GM13976 (cell line): ENCODE measurements around the gene EIF4G3.

Source experiments
- DNase-seq: peaks from one replicate; pipeline ENCODE4 v3.0.0; 2012; ENCODE audit warnings: low spot score
- in situ Hi-C: fragments of 300-500 bp; cut with MboI; formaldehyde crosslinking; loops from one replicate; pipeline ENCODE4 v1.12.0; 2022; ENCODE audit warnings: low sequenced_read_pairs, mixed read lengths, inconsistent platforms; ENCODE audit not compliant: unreplicated experiment
- TF ChIP-seq, protein P1 (sequence below): IDR thresholded peaks from 2 replicates; pipeline ENCODE4 v1.5.1; 2012; ENCODE audit warnings: borderline replicate concordance, mild to moderate bottlenecking; ENCODE audit not compliant: insufficient read depth; ENCODE audit errors: extremely low read depth, missing control alignments, control extremely low read depth

The EIF4G3 gene

DNA sequence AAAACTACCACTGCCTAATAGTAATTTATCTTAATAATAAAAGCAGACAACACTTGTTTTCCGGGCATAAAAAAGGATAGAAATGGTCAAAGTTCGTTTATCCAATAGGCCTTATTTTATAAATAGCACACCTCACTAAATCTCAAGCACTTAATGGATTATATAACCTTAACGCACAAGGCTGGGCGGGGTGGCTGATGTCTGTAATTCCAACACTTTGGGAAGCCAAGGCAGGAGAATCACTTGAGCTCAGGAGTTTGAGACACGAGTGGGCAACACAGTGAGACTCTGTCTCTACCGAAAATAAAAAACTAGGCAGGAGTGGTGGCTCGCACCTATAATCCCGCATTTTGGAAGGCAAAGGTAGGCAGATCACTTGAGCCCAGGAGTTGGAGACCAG is 12.4 kb downstream of the EIF4G3 start:
- TF ChIP-seq, protein P1, sequence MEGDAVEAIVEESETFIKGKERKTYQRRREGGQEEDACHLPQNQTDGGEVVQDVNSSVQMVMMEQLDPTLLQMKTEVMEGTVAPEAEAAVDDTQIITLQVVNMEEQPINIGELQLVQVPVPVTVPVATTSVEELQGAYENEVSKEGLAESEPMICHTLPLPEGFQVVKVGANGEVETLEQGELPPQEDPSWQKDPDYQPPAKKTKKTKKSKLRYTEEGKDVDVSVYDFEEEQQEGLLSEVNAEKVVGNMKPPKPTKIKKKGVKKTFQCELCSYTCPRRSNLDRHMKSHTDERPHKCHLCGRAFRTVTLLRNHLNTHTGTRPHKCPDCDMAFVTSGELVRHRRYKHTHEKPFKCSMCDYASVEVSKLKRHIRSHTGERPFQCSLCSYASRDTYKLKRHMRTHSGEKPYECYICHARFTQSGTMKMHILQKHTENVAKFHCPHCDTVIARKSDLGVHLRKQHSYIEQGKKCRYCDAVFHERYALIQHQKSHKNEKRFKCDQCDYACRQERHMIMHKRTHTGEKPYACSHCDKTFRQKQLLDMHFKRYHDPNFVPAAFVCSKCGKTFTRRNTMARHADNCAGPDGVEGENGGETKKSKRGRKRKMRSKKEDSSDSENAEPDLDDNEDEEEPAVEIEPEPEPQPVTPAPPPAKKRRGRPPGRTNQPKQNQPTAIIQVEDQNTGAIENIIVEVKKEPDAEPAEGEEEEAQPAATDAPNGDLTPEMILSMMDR: no peak
- in situ Hi-C loops: no loop called here

GRCh38 chr1:21162740-21163464 is 13.8 kb downstream of the EIF4G3 start:
- in situ Hi-C loops: no loop called here
- no peak for DNase-seq
- TF ChIP-seq, protein P1: no peak

More for the DNA sequence above, 12.4 kb downstream of the EIF4G3 start:
- no peak for DNase-seq

- in situ Hi-C loops: no loop called here
- TF ChIP-seq, protein P1: no peak
- DNase-seq: no peak
These were observed 14.9 kb downstream of the EIF4G3 start for GRCh38 chr1:21161842-21162241.

DNA sequence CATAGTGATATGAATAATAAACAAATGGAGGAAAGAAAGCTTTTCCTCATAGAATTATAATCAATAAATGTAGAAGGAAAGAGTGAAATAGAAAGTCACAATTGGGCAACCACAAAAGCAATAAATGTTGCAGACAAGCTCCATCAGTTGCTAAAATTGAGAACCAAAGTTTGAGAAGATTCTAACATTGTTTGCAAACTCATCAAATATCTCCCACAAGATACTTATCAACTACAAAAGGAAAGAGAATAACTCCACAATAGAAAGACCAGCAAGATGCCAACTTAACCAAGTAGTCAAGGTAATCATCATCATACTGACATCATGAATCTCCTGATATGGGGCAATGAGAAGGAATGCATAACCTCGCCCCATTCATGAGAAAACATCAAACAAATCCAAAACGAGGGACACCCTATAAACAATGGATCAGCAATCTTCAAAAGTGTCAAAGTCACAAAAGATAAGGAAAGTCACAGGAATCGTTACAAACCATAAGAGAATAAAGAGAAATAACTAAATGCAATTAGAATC is 16.4 kb downstream of the EIF4G3 start:
- TF ChIP-seq, protein P1: no peak
- in situ Hi-C loops: no loop called here
- DNase-seq: no peak

GRCh38 chr1:21157868-21158267 is 18.8 kb downstream of the EIF4G3 start:
- DNase-seq: no peak
- in situ Hi-C loops: no loop called here
- TF ChIP-seq, protein P1: no peak

DNA sequence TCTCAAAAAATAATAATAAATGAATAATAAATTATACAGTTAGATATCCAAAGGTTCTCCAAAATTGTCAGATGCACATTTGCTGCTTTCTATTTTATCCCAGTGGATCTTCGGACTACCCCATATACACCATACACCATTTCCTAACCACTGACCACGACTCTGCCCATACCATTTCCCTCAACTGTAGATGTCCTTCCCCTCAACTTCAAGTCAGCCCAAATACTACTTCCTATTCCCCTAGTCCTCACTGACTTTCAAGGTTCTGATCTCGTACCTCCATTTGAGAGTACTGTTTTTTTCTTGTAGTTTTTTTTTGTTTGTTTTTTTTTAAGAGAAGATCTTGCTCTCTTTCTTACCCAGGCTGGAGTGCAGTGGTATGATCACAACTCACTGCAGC is 19.6 kb downstream of the EIF4G3 start:
- DNase-seq: no peak
- in situ Hi-C loops: no loop called here
- TF ChIP-seq, protein P1: no peak
